PC-9 (cell line): Measurements from ENCODE around the gene MEX3A. TPM values are rescaled to one million over a fixed set of nuclear protein-coding genes. Genes with fewer than 3 reads are reported as not detected.

Source experiments
- BruUV-seq: library from RNA; stranded (reverse); fragments of 400-500 nt; replicated peaks from 2 replicates; lab custom pipeline; 2021; lab: Mats Ljungman, UMichigan
- CTCF ChIA-PET: fragments of 300-600 bp; sonication (Branson Sonifier 250); formaldehyde crosslinking; loops from one replicate; lab custom pipeline; 2022; ENCODE audit warnings: antibody characterized with exemption; lab: Charles Lee
- POLR2A ChIA-PET: fragments of 300-600 bp; sonication (Branson Sonifier 250); formaldehyde crosslinking; loops from one replicate; lab custom pipeline; 2022; ENCODE audit warnings: antibody characterized with exemption; ENCODE audit not compliant: unreplicated experiment; lab: Charles Lee
- DNase-seq, 2 experiments: peaks; one replicate each; pipeline versions ENCODE4 v3.0.0 to v3.0.0-alpha.2; 2015 to 2022; ENCODE audit warnings: mixed read lengths in 1 of 2
- H2AFZ ChIP-seq: fragments of 200-600 bp; sonication (generic); 2 replicates; pipeline ENCODE4 v1.8.1; 2017; ENCODE audit warnings: antibody characterized with exemption
- H3F3A ChIP-seq: fragments of 200-600 bp; sonication (generic); 2 replicates; pipeline ENCODE4 v1.8.1; 2017; ENCODE audit warnings: antibody characterized with exemption, mild to moderate bottlenecking, low read depth; ENCODE audit not compliant: insufficient read depth
- H3K27ac ChIP-seq: fragments of 200-600 bp; sonication (generic); 2 replicates; pipeline ENCODE4 v1.6.1; 2016; ENCODE audit warnings: mixed run types
- H3K27me3 ChIP-seq: fragments of 200-600 bp; sonication (generic); 2 replicates; pipeline ENCODE4 v1.6.1; 2016; ENCODE audit warnings: low read depth, mixed run types; ENCODE audit not compliant: insufficient read depth
- H3K36me3 ChIP-seq: fragments of 200-600 bp; sonication (generic); 2 replicates; pipeline ENCODE4 v1.6.1; 2016; ENCODE audit warnings: low read depth, mixed run types
- H3K4me1 ChIP-seq: fragments of 200-600 bp; sonication (generic); replicated peaks from 2 replicates; pipeline ENCODE4 v1.6.1; 2016; ENCODE audit warnings: mixed run types; ENCODE audit not compliant: insufficient read depth
- H3K4me2 ChIP-seq: fragments of 200-600 bp; sonication (generic); 2 replicates; pipeline ENCODE4 v1.6.1; 2017; ENCODE audit warnings: mixed run types
- H3K4me3 ChIP-seq: fragments of 200-600 bp; sonication (generic); 2 replicates; pipeline ENCODE4 v1.6.1; 2016; ENCODE audit warnings: mixed run types
- H3K79me2 ChIP-seq: fragments of 200-600 bp; sonication (generic); 2 replicates; pipeline ENCODE4 v1.6.1; 2017; ENCODE audit warnings: low read depth, mixed run types
- H3K9me2 ChIP-seq: fragments of 200-600 bp; sonication (generic); 2 replicates; pipeline ENCODE4 v1.8.1; 2017; ENCODE audit warnings: mild to moderate bottlenecking; ENCODE audit not compliant: insufficient read depth
- H3K9me3 ChIP-seq: fragments of 200-600 bp; sonication (generic); 2 replicates; pipeline ENCODE4 v1.8.1; 2016; ENCODE audit warnings: low read depth; ENCODE audit not compliant: insufficient read depth
- H4K20me1 ChIP-seq: fragments of 200-600 bp; sonication (generic); 2 replicates; pipeline ENCODE4 v1.8.1; 2017; ENCODE audit not compliant: insufficient read depth
- EZH2 ChIP-seq: fragments of 200-600 bp; sonication (generic); IDR thresholded peaks from 2 replicates; pipeline ENCODE4 v1.8.0; 2017; ENCODE audit warnings: antibody characterized with exemption, low read depth
- intact Hi-C: fragments of 100-400 bp; cut with micrococcal nuclease; formaldehyde crosslinking; loops from one replicate; pipeline ENCODE4 v1.10.0; 2022; ENCODE audit not compliant: unreplicated experiment
- total RNA-seq: library from RNA; stranded (reverse); gene quantifications from 2 replicates; pipeline ENCODE4 v1.2.3, GENCODE V29; 2021
- TF ChIP-seq, protein P1 (sequence below): fragments of 200-600 bp; sonication (generic); conservative IDR thresholded peaks from 2 replicates; pipeline ENCODE4 v1.6.1; 2017; ENCODE audit warnings: mixed run types, antibody characterized with exemption, mild to moderate bottlenecking, moderate library complexity

MEX3A gene
- total RNA-seq, 1 experiment from 2014 or later, result 7.2 TPM

DNA sequence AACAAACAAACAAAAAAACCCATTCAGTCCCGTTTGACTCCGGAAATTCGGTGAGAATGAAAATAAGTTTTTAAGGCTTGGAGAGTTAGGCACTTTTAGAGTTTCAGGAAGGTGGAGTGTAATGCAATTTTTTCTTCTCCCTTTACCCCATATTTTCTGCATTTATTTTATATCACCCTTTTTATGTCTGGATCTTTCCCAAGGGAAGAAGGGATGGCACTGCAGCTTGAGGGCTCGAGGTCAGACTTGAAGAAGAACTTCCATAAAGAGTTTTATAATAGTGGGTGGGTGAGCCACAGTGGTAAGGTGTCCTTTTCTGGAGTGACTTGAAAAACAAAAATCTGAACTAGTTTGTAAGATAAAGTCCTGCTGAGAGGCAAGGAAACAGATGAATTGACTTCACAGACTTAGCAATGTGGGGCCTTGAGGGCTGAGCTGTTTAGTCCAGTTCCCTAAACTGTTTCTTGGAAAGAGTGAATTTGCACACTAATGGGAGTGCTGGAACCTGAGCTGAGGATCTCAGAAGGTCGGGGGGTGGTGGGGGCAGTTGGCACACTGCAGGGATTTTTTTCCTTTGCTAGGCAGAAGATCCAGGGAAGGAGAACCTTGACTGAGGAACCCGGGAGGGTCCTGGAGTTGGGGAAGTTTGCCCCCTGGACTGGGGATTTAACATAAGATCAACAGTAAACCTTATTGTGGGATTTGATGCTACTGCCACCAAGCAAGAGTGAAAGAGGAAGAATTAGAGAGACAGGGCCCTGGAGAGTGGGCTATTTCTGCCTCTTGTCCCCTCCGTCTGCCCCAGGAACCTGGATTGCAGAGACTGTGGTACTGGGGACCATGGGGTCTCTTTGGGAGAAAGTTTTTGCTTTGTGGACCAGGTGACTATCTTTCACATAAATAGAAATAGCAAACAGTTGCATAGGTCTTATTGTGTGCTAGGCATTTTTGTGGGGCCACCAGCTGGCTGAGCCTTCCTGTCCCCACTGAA lies 1.8 kb upstream of the MEX3A start:
- H3K27ac ChIP-seq, result no peak overlapping the region
- no peaks in the 10 kb centered on the region for H3K27me3 ChIP-seq
- no peak overlapping the region for H2AFZ ChIP-seq
- H3K79me2 ChIP-seq, result no peaks in the 10 kb centered on the region
- no peaks in the 10 kb centered on the region for H3K9me3 ChIP-seq
- H3K4me1 ChIP-seq, result peaks cover 21% of the 10 kb centered on the region
- intact Hi-C loops, result loop anchor here (2.0 kb wide), 1 partner anchor 23 kb away; the partner anchor contains the start of gene RAB25
- no peak overlapping the region for H3K4me3 ChIP-seq
- H3K36me3 ChIP-seq, result no peaks in the 10 kb centered on the region
- POLR2A ChIA-PET, result interaction anchor here (0.6 kb wide), 1 partner anchor 24 kb away, joined by 6 read pairs; no protein-coding TSS in a partner anchor
- DNase-seq, result no peak
- TF ChIP-seq EZH2, result no peak
- TF ChIP-seq, protein P1, sequence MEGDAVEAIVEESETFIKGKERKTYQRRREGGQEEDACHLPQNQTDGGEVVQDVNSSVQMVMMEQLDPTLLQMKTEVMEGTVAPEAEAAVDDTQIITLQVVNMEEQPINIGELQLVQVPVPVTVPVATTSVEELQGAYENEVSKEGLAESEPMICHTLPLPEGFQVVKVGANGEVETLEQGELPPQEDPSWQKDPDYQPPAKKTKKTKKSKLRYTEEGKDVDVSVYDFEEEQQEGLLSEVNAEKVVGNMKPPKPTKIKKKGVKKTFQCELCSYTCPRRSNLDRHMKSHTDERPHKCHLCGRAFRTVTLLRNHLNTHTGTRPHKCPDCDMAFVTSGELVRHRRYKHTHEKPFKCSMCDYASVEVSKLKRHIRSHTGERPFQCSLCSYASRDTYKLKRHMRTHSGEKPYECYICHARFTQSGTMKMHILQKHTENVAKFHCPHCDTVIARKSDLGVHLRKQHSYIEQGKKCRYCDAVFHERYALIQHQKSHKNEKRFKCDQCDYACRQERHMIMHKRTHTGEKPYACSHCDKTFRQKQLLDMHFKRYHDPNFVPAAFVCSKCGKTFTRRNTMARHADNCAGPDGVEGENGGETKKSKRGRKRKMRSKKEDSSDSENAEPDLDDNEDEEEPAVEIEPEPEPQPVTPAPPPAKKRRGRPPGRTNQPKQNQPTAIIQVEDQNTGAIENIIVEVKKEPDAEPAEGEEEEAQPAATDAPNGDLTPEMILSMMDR, result no peak
- no peaks in the 10 kb centered on the region for H4K20me1 ChIP-seq
- no TSS peak for BruUV-seq
- H3K4me2 ChIP-seq, result no peak overlapping the region; the same call in 1 of the 2 replicates
- peaks cover 22% of the 10 kb centered on the region; the same call in 1 of the 2 replicates for H3F3A ChIP-seq
- CTCF ChIA-PET, result interaction anchor here (0.6 to 0.7 kb wide), 3 partner anchors 141 to 728 kb away, joined by 3 to 7 read pairs (median 3); partner anchors contain the start of gene MRPL24
- H3K9me2 ChIP-seq, result no peaks in the 10 kb centered on the region

GRCh38 chr1:156081917-156082308 lies 352 bp downstream of the MEX3A start:
- Histone ChIP-seq H3K4me2 (peak overlapping the region; percentile 99), H3F3A (peaks cover 31% of the 10 kb centered on the region; the same call in 1 of the 2 replicates), H2AFZ (peak overlapping the region; percentile 96), H3K27ac (no peak overlapping the region), H3K9me3 (no peaks in the 10 kb centered on the region), H3K9me2 (no peaks in the 10 kb centered on the region), H3K79me2 (no peaks in the 10 kb centered on the region), H3K27me3 (no peaks in the 10 kb centered on the region), H3K4me3 (peak overlapping the region; percentile 100), H3K36me3 (no peaks in the 10 kb centered on the region), H4K20me1 (no peaks in the 10 kb centered on the region), H3K4me1 (peaks cover 16% of the 10 kb centered on the region)
- ChIA-PET POLR2A (interaction anchor here (0.6 kb wide), 1 partner anchor 1090 kb away, joined by 10 read pairs; no protein-coding TSS in a partner anchor), CTCF (interaction anchor here (0.6 kb wide), 3 partner anchors 19 to 224 kb away, joined by 3 to 11 read pairs (median 3); no protein-coding TSS in a partner anchor)
- no peak for DNase-seq
- TF ChIP-seq, protein P1, result no peak
- TF ChIP-seq EZH2, result no peak
- intact Hi-C loops, result loop anchor here (2.0 kb wide), 1 partner anchor 21 kb away; the partner anchor contains the start of gene RAB25
- BruUV-seq, result no TSS peak

- no peaks in the 10 kb centered on the region for H3K27me3 ChIP-seq
- no peak overlapping the region for H3K27ac ChIP-seq
- peak overlapping the region; percentile 99 for H3K4me2 ChIP-seq
- no peaks in the 10 kb centered on the region for H4K20me1 ChIP-seq
- TF ChIP-seq, protein P1, result no peak
- TF ChIP-seq EZH2, result no peak
- H3K79me2 ChIP-seq, result no peaks in the 10 kb centered on the region
- peak overlapping the region; percentile 100; the same call in 1 of the 2 replicates for H3K4me3 ChIP-seq
- H3K4me1 ChIP-seq, result peaks cover 10% of the 10 kb centered on the region
- CTCF ChIA-PET, result interaction anchor here (0.6 kb wide), 2 partner anchors 12 to 61 kb away, joined by 11 read pairs; no protein-coding TSS in a partner anchor
- TSS peak; percentile 31 for BruUV-seq
- H3K9me3 ChIP-seq, result no peaks in the 10 kb centered on the region
- POLR2A ChIA-PET, result no interaction called here
- DNase-seq, result no peak
- no peaks in the 10 kb centered on the region for H3K9me2 ChIP-seq
- H3K36me3 ChIP-seq, result no peaks in the 10 kb centered on the region
- H2AFZ ChIP-seq, result no peak overlapping the region
- H3F3A ChIP-seq, result peaks cover 31% of the 10 kb centered on the region; the same call in 1 of the 2 replicates
- intact Hi-C loops, result no loop called here
Observed at GRCh38 chr1:156081180-156081916, 917 bp downstream of the MEX3A start.
